GM12878 (cell line): ENCODE results near the gene ERVH48-1. TPM values are rescaled to one million over a fixed set of nuclear protein-coding genes. Genes with fewer than 3 reads are reported as not detected.

Experiments
- CEBPB ChIP-seq, 2 experiments: fragments of 150-350 bp in 1 of 2; IDR thresholded peaks; 2 replicates each; pipeline ENCODE4 v1.6.1; 2012 to 2014; ENCODE audit warnings: low read depth in 2 of 2, low read length in 2 of 2, borderline replicate concordance in 1 of 2, inconsistent platforms in 1 of 2
- CHD1 ChIP-seq: IDR thresholded peaks from 2 replicates; pipeline ENCODE4 v1.6.1; 2012; ENCODE audit warnings: low read depth, low read length, improper control_type of control experiment
- E4F1 ChIP-seq: fragments of 450-650 bp; IDR thresholded peaks from 2 replicates; pipeline ENCODE4 v1.6.1; 2018; ENCODE audit warnings: borderline replicate concordance, mild to moderate bottlenecking; ENCODE audit not compliant: partially characterized antibody
- HCFC1 ChIP-seq: fragments of 150-350 bp; IDR thresholded peaks from 2 replicates; pipeline ENCODE4 v1.6.1; 2014; ENCODE audit warnings: low read length
- MLLT1 ChIP-seq: fragments of 450-650 bp; IDR thresholded peaks from 2 replicates; pipeline ENCODE4 v1.6.1; 2016; ENCODE audit warnings: mild to moderate bottlenecking
- NKRF ChIP-seq: fragments of 450-650 bp; conservative IDR thresholded peaks from 2 replicates; pipeline ENCODE4 v1.6.1; 2017; ENCODE audit warnings: mild to moderate bottlenecking, moderate library complexity
- POU2F2 ChIP-seq: IDR thresholded peaks from 3 replicates; pipeline ENCODE4 v1.6.1; 2011; ENCODE audit warnings: low read depth, mild to moderate bottlenecking, low read length, borderline replicate concordance
- RAD21 ChIP-seq: IDR thresholded peaks from 2 replicates; pipeline ENCODE4 v1.6.1; 2011; ENCODE audit warnings: mild to moderate bottlenecking, low read depth, low read length, moderate library complexity; ENCODE audit not compliant: insufficient read depth
- SIN3A ChIP-seq: IDR thresholded peaks from 2 replicates; pipeline ENCODE4 v1.6.1; 2012; ENCODE audit warnings: low read depth, low read length, improper control_type of control experiment
- TCF7 ChIP-seq: IDR thresholded peaks from 2 replicates; pipeline ENCODE4 v1.6.1; 2014; ENCODE audit warnings: antibody characterized with exemption, borderline replicate concordance
- polyA plus RNA-seq, 11 experiments: library from polyadenylated mRNA; depleted of rRNA in 4 of 11; unstranded in 6 of 11; stranded (reverse) in 5 of 11; fragments of >200 nt; fragmentation: Nextera tagmentation in 4 of 11; fragmentation: Illumina TruSeq in 1 of 11; extraction: Ambion mirVana in 4 of 11; extraction: Trizol in 1 of 11; gene quantifications; 1 replicate in 1 of 11; 2 replicates in 10 of 11; pipeline versions ENCODE4 v1.2.1 to v1.2.3, GENCODE V29; 2011 to 2016; ENCODE audit warnings: inconsistent platforms in 2 of 11, missing spikeins in 2 of 11, low read depth in 1 of 11
- total RNA-seq, 4 experiments: library from RNA; depleted of rRNA in 3 of 4; stranded (reverse); fragments of >200 nt in 3 of 4; fragmentation: Illumina TruSeq in 1 of 4; extraction: Trizol in 1 of 4; gene quantifications; 2 replicates each; pipeline versions ENCODE4 v1.2.1 to v1.2.3, GENCODE V29; 2013 to 2021
- TF ChIP-seq, protein P1 (sequence below): fragments of 450-650 bp; IDR thresholded peaks from 2 replicates; pipeline ENCODE4 v1.6.1; 2017; ENCODE audit warnings: mild to moderate bottlenecking, moderate library complexity
- TF ChIP-seq, protein P2 (sequence below): fragments of 450-650 bp; IDR thresholded peaks from 2 replicates; pipeline ENCODE4 v1.6.1; 2017; ENCODE audit warnings: mild to moderate bottlenecking, moderate library complexity
- TF ChIP-seq, protein P3 (sequence below): fragments of 450-650 bp; IDR thresholded peaks from 2 replicates; pipeline ENCODE4 v1.6.1; 2016; ENCODE audit warnings: mild to moderate bottlenecking

ERVH48-1 gene
- total and polyA plus RNA-seq, 10 of the 15 experiments (the other 5 are each of a cell fraction or from before 2014, with no cell fraction given) = 0.03 to 0.30 (median 0.13) TPM; not detected in 7

- TF ChIP-seq RAD21 (no peak), TCF7 (no peak), E4F1 (no peak), CEBPB (IDR thresholded peaks at IDR 0.05; ENCODE audit: borderline replicate concordance in 1 of 2, low read depth in 2 of 2, low read length in 2 of 2) (no peak), CHD1 (no peak), POU2F2 (no peak), HCFC1 (no peak), MLLT1 (no peak), NKRF (no peak), SIN3A (no peak)
- TF ChIP-seq, protein P1, sequence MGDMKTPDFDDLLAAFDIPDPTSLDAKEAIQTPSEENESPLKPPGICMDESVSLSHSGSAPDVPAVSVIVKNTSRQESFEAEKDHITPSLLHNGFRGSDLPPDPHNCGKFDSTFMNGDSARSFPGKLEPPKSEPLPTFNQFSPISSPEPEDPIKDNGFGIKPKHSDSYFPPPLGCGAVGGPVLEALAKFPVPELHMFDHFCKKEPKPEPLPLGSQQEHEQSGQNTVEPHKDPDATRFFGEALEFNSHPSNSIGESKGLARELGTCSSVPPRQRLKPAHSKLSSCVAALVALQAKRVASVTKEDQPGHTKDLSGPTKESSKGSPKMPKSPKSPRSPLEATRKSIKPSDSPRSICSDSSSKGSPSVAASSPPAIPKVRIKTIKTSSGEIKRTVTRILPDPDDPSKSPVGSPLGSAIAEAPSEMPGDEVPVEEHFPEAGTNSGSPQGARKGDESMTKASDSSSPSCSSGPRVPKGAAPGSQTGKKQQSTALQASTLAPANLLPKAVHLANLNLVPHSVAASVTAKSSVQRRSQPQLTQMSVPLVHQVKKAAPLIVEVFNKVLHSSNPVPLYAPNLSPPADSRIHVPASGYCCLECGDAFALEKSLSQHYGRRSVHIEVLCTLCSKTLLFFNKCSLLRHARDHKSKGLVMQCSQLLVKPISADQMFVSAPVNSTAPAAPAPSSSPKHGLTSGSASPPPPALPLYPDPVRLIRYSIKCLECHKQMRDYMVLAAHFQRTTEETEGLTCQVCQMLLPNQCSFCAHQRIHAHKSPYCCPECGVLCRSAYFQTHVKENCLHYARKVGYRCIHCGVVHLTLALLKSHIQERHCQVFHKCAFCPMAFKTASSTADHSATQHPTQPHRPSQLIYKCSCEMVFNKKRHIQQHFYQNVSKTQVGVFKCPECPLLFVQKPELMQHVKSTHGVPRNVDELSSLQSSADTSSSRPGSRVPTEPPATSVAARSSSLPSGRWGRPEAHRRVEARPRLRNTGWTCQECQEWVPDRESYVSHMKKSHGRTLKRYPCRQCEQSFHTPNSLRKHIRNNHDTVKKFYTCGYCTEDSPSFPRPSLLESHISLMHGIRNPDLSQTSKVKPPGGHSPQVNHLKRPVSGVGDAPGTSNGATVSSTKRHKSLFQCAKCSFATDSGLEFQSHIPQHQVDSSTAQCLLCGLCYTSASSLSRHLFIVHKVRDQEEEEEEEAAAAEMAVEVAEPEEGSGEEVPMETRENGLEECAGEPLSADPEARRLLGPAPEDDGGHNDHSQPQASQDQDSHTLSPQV = no peak
- TF ChIP-seq, protein P2, sequence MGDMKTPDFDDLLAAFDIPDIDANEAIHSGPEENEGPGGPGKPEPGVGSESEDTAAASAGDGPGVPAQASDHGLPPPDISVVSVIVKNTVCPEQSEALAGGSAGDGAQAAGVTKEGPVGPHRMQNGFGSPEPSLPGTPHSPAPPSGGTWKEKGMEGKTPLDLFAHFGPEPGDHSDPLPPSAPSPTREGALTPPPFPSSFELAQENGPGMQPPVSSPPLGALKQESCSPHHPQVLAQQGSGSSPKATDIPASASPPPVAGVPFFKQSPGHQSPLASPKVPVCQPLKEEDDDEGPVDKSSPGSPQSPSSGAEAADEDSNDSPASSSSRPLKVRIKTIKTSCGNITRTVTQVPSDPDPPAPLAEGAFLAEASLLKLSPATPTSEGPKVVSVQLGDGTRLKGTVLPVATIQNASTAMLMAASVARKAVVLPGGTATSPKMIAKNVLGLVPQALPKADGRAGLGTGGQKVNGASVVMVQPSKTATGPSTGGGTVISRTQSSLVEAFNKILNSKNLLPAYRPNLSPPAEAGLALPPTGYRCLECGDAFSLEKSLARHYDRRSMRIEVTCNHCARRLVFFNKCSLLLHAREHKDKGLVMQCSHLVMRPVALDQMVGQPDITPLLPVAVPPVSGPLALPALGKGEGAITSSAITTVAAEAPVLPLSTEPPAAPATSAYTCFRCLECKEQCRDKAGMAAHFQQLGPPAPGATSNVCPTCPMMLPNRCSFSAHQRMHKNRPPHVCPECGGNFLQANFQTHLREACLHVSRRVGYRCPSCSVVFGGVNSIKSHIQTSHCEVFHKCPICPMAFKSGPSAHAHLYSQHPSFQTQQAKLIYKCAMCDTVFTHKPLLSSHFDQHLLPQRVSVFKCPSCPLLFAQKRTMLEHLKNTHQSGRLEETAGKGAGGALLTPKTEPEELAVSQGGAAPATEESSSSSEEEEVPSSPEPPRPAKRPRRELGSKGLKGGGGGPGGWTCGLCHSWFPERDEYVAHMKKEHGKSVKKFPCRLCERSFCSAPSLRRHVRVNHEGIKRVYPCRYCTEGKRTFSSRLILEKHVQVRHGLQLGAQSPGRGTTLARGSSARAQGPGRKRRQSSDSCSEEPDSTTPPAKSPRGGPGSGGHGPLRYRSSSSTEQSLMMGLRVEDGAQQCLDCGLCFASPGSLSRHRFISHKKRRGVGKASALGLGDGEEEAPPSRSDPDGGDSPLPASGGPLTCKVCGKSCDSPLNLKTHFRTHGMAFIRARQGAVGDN = no peak
- TF ChIP-seq, protein P3, sequence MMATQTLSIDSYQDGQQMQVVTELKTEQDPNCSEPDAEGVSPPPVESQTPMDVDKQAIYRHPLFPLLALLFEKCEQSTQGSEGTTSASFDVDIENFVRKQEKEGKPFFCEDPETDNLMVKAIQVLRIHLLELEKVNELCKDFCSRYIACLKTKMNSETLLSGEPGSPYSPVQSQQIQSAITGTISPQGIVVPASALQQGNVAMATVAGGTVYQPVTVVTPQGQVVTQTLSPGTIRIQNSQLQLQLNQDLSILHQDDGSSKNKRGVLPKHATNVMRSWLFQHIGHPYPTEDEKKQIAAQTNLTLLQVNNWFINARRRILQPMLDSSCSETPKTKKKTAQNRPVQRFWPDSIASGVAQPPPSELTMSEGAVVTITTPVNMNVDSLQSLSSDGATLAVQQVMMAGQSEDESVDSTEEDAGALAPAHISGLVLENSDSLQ = no peak
Observed at GRCh38 chr21:42964086-42964485, 38.7 kb upstream of the ERVH48-1 start (continued).
